Smooth muscle cell (in vitro differentiated cells): ENCODE results near the gene MINDY4. TPM values are rescaled to one million over a fixed set of nuclear protein-coding genes. Genes with fewer than 3 reads are reported as not detected.

Experiments
- DNase-seq: peaks from one replicate; lab custom pipeline; 2025; ENCODE audit not compliant: unreplicated experiment; lab: John Stamatoyannopoulos, UW
- H2AFZ ChIP-seq: fragments of 200-600 bp; sonication (generic); 2 replicates; pipeline ENCODE4 v1.6.0; 2016; ENCODE audit warnings: antibody characterized with exemption, low read depth, mild to moderate bottlenecking
- H3F3A ChIP-seq: fragments of 200-600 bp; sonication (generic); 2 replicates; pipeline ENCODE4 v1.6.0; 2017; ENCODE audit warnings: antibody characterized with exemption, low read depth
- H3K27ac ChIP-seq: fragments of 200-600 bp; sonication (generic); 2 replicates; pipeline ENCODE4 v1.5.1; 2016; ENCODE audit warnings: low read depth, mild to moderate bottlenecking
- H3K27me3 ChIP-seq: fragments of 200-600 bp; sonication (generic); 2 replicates; pipeline ENCODE4 v1.6.1; 2016; ENCODE audit warnings: low read depth, mild to moderate bottlenecking
- H3K36me3 ChIP-seq: fragments of 200-600 bp; sonication (generic); 2 replicates; pipeline ENCODE4 v1.5.1; 2016; ENCODE audit warnings: low read depth
- H3K4me1 ChIP-seq: fragments of 200-600 bp; sonication (generic); 2 replicates; pipeline ENCODE4 v1.5.1; 2016; ENCODE audit warnings: low read depth
- H3K4me2 ChIP-seq: fragments of 200-600 bp; sonication (generic); 2 replicates; pipeline ENCODE4 v1.6.0; 2016; ENCODE audit warnings: mild to moderate bottlenecking
- H3K4me3 ChIP-seq: fragments of 200-600 bp; sonication (generic); 2 replicates; pipeline ENCODE4 v1.5.1; 2016; ENCODE audit warnings: mild to moderate bottlenecking
- H3K79me2 ChIP-seq: fragments of 200-600 bp; sonication (generic); 2 replicates; pipeline ENCODE4 v1.6.0; 2016; ENCODE audit warnings: low read depth, mild to moderate bottlenecking
- H3K9ac ChIP-seq: fragments of 200-600 bp; sonication (generic); 2 replicates; pipeline ENCODE4 v1.6.0; 2016; ENCODE audit warnings: low read depth
- H3K9me3 ChIP-seq: fragments of 200-600 bp; sonication (generic); replicated peaks from 2 replicates; pipeline ENCODE4 v1.5.1; 2016; ENCODE audit warnings: low read depth
- H4K20me1 ChIP-seq: fragments of 200-600 bp; sonication (generic); 2 replicates; pipeline ENCODE4 v1.6.0; 2016; ENCODE audit warnings: low read depth
- CTCF ChIP-seq: fragments of 200-600 bp; sonication (generic); IDR thresholded peaks from 2 replicates; pipeline ENCODE4 v1.5.1; 2017; ENCODE audit warnings: borderline replicate concordance, mild to moderate bottlenecking, antibody characterized with exemption; ENCODE audit not compliant: insufficient read depth, poor library complexity, severe bottlenecking
- WGBS: methylation state at CpG from one replicate; pipeline ENCODE4 v1.1.7; 2016; ENCODE audit warnings: low lambda C conversion rate; 5-methylcytosine and 5-hydroxymethylcytosine counted together
- polyA plus RNA-seq: library from polyadenylated mRNA; unstranded; fragments of >200 nt; fragmentation: Nextera tagmentation; extraction: Ambion mirVana; gene quantifications from 2 replicates; pipeline ENCODE4 v1.2.1, GENCODE V29; 2016
- total RNA-seq: library from RNA; depleted of rRNA; stranded (reverse); fragments of >200 nt; gene quantifications from 2 replicates; pipeline ENCODE4 v1.2.3, GENCODE V29; 2014

The MINDY4 gene
- total and polyA plus RNA-seq, 2 experiments from 2014 or later = 4.9 to 5.3 TPM

- Histone ChIP-seq H3K4me2 (peak overlapping the region; percentile 53), H3K27ac (peak overlapping the region; percentile 71), H3K4me3 (no peak overlapping the region), H4K20me1 (no peaks in the 10 kb centered on the region), H3F3A (peaks cover 16% of the 10 kb centered on the region), H3K27me3 (no peaks in the 10 kb centered on the region), H3K9ac (no peak overlapping the region), H3K4me1 (peaks cover 31% of the 10 kb centered on the region), H3K79me2 (no peaks in the 10 kb centered on the region), H3K9me3 (no peaks in the 10 kb centered on the region), H2AFZ (no peak overlapping the region), H3K36me3 (no peaks in the 10 kb centered on the region)
- no peak for TF ChIP-seq CTCF
- DNase-seq = no peak
- WGBS = 61% methylated on average over 7 of the region's 7 CpGs
These were observed 115.4 kb downstream of the MINDY4 start for GRCh38 chr7:30886608-30887011.

GRCh38 chr7:30887464-30887872 is 116.3 kb downstream of the MINDY4 start:
- no peak for DNase-seq
- no peak for TF ChIP-seq CTCF
- Histone ChIP-seq H3F3A (peaks cover 16% of the 10 kb centered on the region), H2AFZ (no peak overlapping the region), H3K27me3 (no peaks in the 10 kb centered on the region), H3K27ac (peak overlapping the region; percentile 71), H3K9ac (no peak overlapping the region), H3K4me1 (peaks cover 31% of the 10 kb centered on the region), H4K20me1 (no peaks in the 10 kb centered on the region), H3K4me3 (no peak overlapping the region), H3K36me3 (no peaks in the 10 kb centered on the region), H3K79me2 (no peaks in the 10 kb centered on the region), H3K4me2 (no peak overlapping the region), H3K9me3 (no peaks in the 10 kb centered on the region)
- 66% methylated on average over 10 of the region's 10 CpGs for WGBS

GRCh38 chr7:30888747-30889146 is 117.5 kb downstream of the MINDY4 start:
- H2AFZ ChIP-seq = no peak overlapping the region
- H3K27ac ChIP-seq = peak overlapping the region; percentile 71
- no peak for TF ChIP-seq CTCF
- peak overlapping the region; percentile 14 for H3K9ac ChIP-seq
- H3K4me3 ChIP-seq = no peak overlapping the region
- H3K4me2 ChIP-seq = peak overlapping the region; percentile 46
- no peak for DNase-seq
- peaks cover 34% of the 10 kb centered on the region for H3K4me1 ChIP-seq
- peaks cover 16% of the 10 kb centered on the region for H3F3A ChIP-seq
- no peaks in the 10 kb centered on the region for H3K27me3 ChIP-seq
- no peaks in the 10 kb centered on the region for H3K79me2 ChIP-seq
- 20% methylated on average over 3 of the region's 3 CpGs for WGBS
- no peaks in the 10 kb centered on the region for H3K36me3 ChIP-seq
- H3K9me3 ChIP-seq = no peaks in the 10 kb centered on the region
- H4K20me1 ChIP-seq = no peaks in the 10 kb centered on the region

- Histone ChIP-seq H3K36me3 (no peaks in the 10 kb centered on the region), H3K9ac (no peak overlapping the region), H3K79me2 (no peaks in the 10 kb centered on the region), H4K20me1 (no peaks in the 10 kb centered on the region), H3K9me3 (no peaks in the 10 kb centered on the region), H3F3A (peaks cover 16% of the 10 kb centered on the region), H3K4me1 (peaks cover 34% of the 10 kb centered on the region), H3K27ac (no peak overlapping the region), H2AFZ (no peak overlapping the region), H3K4me2 (no peak overlapping the region), H3K27me3 (no peaks in the 10 kb centered on the region), H3K4me3 (no peak overlapping the region)
- 91% methylated on average over 7 of the region's 7 CpGs for WGBS
- no peak for TF ChIP-seq CTCF
- DNase-seq = no peak
These were observed 119.0 kb downstream of the MINDY4 start for GRCh38 chr7:30890226-30890625.
